Placental epithelial cell (primary cell): ENCODE data around the gene PLBD1. TPM values are rescaled to one million over a fixed set of nuclear protein-coding genes. Genes with fewer than 3 reads are reported as not detected.

Source experiments
- small RNA-seq: library from RNA; depleted of rRNA; stranded (forward); fragments of <200 nt; gene quantifications from one replicate; pipeline ENCODE3, GENCODE V24; 2012
- total RNA-seq: library from RNA; depleted of rRNA; stranded (reverse); fragments of >200 nt; gene quantifications from 2 replicates; pipeline ENCODE4 v1.2.3, GENCODE V29; 2012

The PLBD1 gene, protein sequence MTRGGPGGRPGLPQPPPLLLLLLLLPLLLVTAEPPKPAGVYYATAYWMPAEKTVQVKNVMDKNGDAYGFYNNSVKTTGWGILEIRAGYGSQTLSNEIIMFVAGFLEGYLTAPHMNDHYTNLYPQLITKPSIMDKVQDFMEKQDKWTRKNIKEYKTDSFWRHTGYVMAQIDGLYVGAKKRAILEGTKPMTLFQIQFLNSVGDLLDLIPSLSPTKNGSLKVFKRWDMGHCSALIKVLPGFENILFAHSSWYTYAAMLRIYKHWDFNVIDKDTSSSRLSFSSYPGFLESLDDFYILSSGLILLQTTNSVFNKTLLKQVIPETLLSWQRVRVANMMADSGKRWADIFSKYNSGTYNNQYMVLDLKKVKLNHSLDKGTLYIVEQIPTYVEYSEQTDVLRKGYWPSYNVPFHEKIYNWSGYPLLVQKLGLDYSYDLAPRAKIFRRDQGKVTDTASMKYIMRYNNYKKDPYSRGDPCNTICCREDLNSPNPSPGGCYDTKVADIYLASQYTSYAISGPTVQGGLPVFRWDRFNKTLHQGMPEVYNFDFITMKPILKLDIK
- 1.8 and 7.1 TPM in 2 replicates for total RNA-seq

DNA sequence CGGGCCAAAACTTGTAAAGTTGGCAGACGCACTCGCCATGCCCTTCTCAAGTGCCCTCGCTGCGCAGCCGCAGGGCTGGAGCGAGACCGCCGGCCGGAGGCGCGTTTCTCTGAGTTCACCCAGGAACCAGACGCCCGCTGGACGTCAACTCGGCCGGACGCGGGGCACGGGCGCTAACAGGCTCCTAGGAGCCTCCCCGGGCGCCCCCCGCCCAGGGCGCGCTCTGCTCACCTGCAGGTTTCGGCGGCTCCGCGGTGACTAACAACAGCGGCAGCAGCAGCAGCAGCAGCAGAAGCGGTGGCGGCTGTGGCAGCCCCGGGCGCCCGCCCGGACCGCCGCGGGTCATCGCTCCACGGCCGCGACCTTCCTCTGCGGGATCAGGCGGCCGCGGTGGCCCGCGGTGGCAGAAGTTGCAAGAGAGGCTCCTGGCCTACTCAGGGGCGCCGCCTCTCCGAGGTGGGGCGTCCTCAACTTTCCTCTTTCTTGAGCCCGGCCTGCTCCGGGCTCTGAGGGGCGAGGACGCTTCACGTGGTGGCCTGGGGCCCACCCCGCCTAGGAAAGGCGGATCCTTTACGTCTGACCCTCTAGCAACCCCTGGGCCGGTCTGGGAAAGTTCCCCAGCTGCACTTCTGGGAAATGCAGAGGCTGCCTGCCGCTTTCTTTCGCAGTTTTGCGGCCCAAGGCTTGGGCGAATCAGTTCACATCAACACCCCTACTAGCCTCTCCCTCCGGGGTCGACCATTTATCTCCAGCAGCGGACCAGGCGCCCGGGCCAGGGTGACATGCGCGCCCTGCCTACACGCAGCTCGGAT is at the start of gene PLBD1:
Gene PLBD1, minus strand, starts transcription at position 533 of the 812 bp plus-strand sequence. Its CDS starts 187 bp downstream, at position 346.

Small RNA genes within 50 kb of the gene (small RNA-seq; reads per million reads assigned to genes)
- not detected for gene RN7SKP134

Other genes starting within 250 kb of the PLBD1 start
- gene ATF7IP, start 202.2 kb downstream of the PLBD1 start, total RNA-seq = 34.1 and 37.3 TPM in 2 replicates
- 0.11 TPM in 1 of 2 replicates, not detected in the other for gene GUCY2C, start 128.7 kb upstream of the PLBD1 start, total RNA-seq
- 11.6 and 13.3 TPM in 2 replicates for gene WBP11, start 235.6 kb upstream of the PLBD1 start, total RNA-seq
- gene C12orf60, start 235.8 kb upstream of the PLBD1 start, total RNA-seq = 0.79 and 0.98 TPM in 2 replicates
- gene SMCO3, start 246.3 kb upstream of the PLBD1 start, total RNA-seq = 11.1 and 29.1 TPM in 2 replicates